Central memory CD8-positive, alpha-beta T cell (primary cell): ENCODE results near the gene SCN7A.
"Not testable (repeated sequence)": the region's sequence is repeated elsewhere in the genome, so short reads cannot be mapped to it uniquely, and the experiment has no call there.

Experiments
- ATAC-seq: fragments of 150-1000 bp; cut with Tn5 transposase; replicated peaks from 2 replicates; pipeline ENCODE4 v1.10.0; 2022; ENCODE audit warnings: mild to moderate bottlenecking, moderate FRiP score, moderate number of reproducible peaks; ENCODE audit not compliant: poor library complexity, severe bottlenecking; ENCODE audit errors: extremely low read depth
- DNase-seq, 2 donors: peaks; one replicate each; pipeline ENCODE4 v3.0.0; 2021; ENCODE audit warnings: low spot score in 2 of 2
- H3K27ac Mint-ChIP-seq: one replicate; pipeline ENCODE4 v1.8.0; 2022; ENCODE audit warnings: low read depth, mild to moderate bottlenecking, moderate library complexity, mixed read lengths
- H3K27me3 Mint-ChIP-seq: one replicate; pipeline ENCODE4 v1.8.0; 2022; ENCODE audit warnings: mixed read lengths
- H3K36me3 Mint-ChIP-seq: one replicate; pipeline ENCODE4 v1.8.0; 2022; ENCODE audit warnings: mild to moderate bottlenecking, moderate library complexity, mixed read lengths; ENCODE audit not compliant: insufficient read depth
- H3K4me1 Mint-ChIP-seq: one replicate; pipeline ENCODE4 v1.8.0; 2022; ENCODE audit warnings: mixed read lengths
- H3K4me3 Mint-ChIP-seq: one replicate; pipeline ENCODE4 v1.8.0; 2022; ENCODE audit warnings: mild to moderate bottlenecking, moderate library complexity, mixed read lengths
- H3K9me3 Mint-ChIP-seq: one replicate; pipeline ENCODE4 v1.8.0; 2022; ENCODE audit warnings: mixed read lengths

SCN7A gene

DNA sequence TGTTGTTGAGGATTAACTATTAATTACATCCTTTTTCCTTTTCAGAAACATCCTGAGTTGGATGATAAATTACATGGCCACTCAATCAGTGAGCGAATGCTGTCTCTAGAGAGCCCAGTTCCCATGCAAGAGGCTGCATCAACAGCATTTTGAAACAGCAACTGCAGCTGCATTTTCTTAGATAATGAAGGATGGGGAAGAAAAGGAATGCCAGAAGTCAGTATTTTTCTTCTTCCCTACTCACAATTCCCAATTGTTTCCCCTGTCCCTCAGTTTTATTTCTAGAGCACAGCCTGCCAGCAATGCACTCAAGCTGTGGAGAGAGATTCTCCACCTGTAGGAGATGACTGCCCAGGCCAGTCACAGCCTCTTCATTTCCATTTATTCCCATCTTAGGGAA lies 6.9 kb downstream of the SCN7A start:
- DNase-seq (no peak), ATAC-seq (no peak)
- Mint-ChIP-seq H3K4me3 (no peak overlapping the region), H3K9me3 (peaks cover 5% of the 10 kb centered on the region), H3K4me1 (no peaks in the 10 kb centered on the region), H3K27ac (no peak overlapping the region), H3K36me3 (no peaks in the 10 kb centered on the region), H3K27me3 (no peaks in the 10 kb centered on the region)

DNA sequence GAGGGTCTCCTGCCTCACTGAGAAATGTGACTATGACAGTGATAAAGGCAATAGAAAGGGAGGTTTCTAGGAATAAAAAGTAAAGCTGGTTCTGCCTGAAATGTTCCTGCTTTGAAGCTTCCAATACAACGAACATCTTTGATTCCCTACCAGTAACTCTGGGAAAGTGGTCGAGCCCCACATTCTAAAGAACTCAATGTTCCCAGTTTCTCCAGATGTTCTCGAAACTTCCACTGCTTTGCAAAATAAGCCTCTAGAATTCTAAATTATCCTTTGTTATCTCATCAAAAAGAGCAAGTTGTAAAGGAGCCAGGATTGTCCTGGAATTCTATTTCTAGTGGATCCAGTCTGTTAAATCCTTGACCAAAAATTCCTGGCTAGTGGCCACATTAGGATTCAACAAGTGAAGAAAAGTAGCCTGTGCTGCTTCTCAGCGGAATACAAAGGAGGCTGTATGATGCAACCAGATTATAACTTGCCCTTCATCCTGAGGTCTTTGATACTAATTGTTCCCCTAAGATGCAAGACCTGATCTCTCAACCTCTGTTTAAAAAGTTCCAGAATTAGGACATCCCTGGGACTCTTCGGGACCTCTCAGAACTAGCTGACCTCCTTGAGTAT lies 8.4 kb downstream of the SCN7A start:
- ATAC-seq = no peak
- Mint-ChIP-seq H3K4me3 (no peak overlapping the region), H3K9me3 (peaks cover 5% of the 10 kb centered on the region), H3K36me3 (no peaks in the 10 kb centered on the region), H3K4me1 (no peaks in the 10 kb centered on the region), H3K27ac (no peak overlapping the region), H3K27me3 (no peaks in the 10 kb centered on the region)
- DNase-seq = no peak

DNA sequence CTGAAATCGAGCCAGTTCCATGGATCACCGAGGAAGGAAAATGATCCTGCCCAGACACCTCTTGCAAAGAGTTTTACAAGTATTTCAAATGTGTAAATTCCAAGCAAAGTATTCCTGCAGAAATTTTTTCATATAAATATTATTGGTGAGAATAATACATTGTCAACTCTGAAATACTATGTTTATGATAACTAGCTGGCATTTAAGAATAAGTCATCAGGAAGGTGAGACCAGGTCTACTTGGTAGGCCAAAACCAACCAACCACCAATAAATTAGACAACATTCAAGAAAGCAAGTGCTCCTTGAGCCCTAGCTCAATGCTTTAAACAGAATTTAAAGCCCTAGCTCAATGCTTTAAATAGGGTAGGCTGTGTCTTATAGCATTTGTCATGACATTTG lies 21.7 kb downstream of the SCN7A start:
- Mint-ChIP-seq H3K27ac (no peak overlapping the region), H3K9me3 (peaks cover 7% of the 10 kb centered on the region), H3K4me1 (no peaks in the 10 kb centered on the region), H3K27me3 (no peaks in the 10 kb centered on the region), H3K4me3 (no peak overlapping the region), H3K36me3 (no peaks in the 10 kb centered on the region)
- DNase-seq = no peak
- ATAC-seq = no peak

DNA sequence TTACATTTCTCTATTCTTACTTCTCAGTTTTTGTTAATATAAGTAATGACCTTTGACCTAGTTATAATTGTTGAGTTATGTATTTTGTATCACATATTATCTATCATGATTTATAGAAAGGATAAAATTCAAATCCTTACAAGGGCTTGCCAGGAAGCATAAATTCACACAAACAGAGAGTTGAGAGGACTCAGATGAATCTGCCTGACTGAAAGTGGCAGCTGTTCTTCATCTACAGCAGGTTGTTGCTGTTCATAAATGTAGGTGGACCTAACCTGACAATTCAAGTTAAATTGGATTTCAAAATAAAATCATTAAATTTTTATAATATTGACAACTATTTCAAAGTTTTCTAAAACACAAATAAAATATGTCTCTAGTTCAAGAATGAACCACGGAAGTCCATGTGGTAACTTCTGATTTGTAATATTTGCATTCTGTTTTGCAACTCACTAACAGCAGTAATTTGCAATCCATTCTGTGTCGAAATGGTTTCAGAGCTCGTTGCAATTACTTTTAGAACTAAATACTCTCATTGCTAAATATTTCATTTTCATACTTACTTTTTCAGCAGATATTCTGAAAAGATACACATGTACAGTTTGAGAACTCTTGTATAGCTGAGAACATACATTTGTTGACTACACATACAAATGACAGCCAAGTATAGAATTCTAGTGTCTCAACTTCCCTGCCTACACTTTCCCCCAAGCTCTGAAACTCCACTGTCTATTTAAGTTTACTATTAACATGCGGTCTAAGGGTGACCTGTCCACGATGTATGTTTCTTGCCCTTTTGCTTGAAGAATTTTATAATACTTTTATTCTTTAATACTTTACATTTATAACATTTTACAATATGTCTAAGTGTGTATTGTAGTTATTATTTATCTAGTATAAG lies 25.7 kb downstream of the SCN7A start:
- no peaks in the 10 kb centered on the region for H3K36me3 Mint-ChIP-seq
- no peak overlapping the region for H3K27ac Mint-ChIP-seq
- H3K4me1 Mint-ChIP-seq = no peaks in the 10 kb centered on the region

DNA sequence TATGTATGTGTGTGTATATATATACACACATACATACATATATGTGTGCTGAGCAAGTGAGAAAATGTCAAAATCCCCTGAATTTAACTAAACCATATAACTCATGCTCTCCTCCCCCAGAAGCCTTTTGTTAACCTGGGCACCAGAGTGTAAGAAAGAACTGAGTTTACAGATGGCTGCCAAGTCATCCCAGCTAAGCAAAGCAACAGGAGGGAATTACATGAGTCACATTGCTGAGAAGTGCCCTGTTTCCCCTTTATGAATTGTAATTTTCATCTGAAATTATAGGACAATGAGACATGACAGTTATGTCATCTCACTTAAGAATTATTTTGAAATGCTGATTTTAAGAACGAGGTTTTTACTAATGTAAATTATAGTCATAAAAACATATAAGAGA lies 29.9 kb downstream of the SCN7A start:
- no peaks in the 10 kb centered on the region for H3K27me3 Mint-ChIP-seq
- H3K9me3 Mint-ChIP-seq = peaks cover 11% of the 10 kb centered on the region
- H3K4me1 Mint-ChIP-seq = no peaks in the 10 kb centered on the region
- H3K4me3 Mint-ChIP-seq = no peak overlapping the region
- H3K36me3 Mint-ChIP-seq = no peaks in the 10 kb centered on the region
- DNase-seq = no peak
- no peak overlapping the region for H3K27ac Mint-ChIP-seq
- no peak for ATAC-seq

More for the DNA sequence above, 25.7 kb downstream of the SCN7A start:
- ATAC-seq (no peak), DNase-seq (no peak)
- Mint-ChIP-seq H3K4me3 (no peak overlapping the region), H3K27me3 (no peaks in the 10 kb centered on the region), H3K9me3 (peaks cover under 1% of the 10 kb centered on the region)

DNA sequence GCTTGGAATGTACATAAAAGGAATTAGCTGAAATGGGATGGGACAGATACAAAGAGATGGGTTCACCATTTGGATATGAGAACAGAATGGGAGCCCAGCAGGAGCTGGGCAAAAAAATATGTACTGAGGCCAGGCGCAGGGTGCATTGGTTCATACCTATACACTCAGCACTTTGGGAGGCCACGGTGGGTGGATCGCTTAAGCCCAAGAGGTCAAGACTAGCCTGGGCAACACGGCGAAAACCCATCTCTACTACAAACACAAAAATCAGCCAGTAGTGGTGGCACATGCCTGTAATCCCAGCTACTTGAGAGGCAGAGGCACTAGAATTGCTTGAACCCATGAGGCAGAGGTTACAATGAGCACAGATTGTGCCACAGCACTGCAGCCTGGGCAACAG lies 30.4 kb downstream of the SCN7A start:
- Mint-ChIP-seq H3K4me1 (no peaks in the 10 kb centered on the region), H3K27ac (no peak overlapping the region), H3K9me3 (peaks cover 11% of the 10 kb centered on the region), H3K4me3 (no peak overlapping the region), H3K36me3 (no peaks in the 10 kb centered on the region), H3K27me3 (no peaks in the 10 kb centered on the region)
- DNase-seq (no peak), ATAC-seq (no peak)

DNA sequence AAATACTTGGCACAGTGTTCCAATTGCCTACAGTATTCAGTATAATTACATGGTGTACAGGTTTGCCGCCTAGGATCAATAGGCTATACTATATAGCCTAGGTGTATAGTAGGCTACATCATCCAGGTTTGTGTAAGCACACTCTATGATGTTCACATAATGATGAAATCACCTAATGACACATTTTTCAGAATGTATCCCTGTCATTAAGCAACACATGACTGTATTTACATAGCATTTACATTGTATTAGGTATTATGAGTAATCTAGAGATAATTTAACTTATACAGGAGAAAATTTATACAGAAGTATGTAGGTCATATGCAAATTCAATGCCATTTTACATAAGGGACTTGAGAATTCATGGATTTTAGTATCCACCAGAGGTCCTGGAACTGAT lies 35.4 kb downstream of the SCN7A start:
- DNase-seq (no peak), ATAC-seq (no peak)
- Mint-ChIP-seq H3K9me3 (peaks cover 11% of the 10 kb centered on the region), H3K4me1 (no peaks in the 10 kb centered on the region), H3K4me3 (no peak overlapping the region), H3K27ac (no peak overlapping the region), H3K36me3 (no peaks in the 10 kb centered on the region), H3K27me3 (no peaks in the 10 kb centered on the region)

DNA sequence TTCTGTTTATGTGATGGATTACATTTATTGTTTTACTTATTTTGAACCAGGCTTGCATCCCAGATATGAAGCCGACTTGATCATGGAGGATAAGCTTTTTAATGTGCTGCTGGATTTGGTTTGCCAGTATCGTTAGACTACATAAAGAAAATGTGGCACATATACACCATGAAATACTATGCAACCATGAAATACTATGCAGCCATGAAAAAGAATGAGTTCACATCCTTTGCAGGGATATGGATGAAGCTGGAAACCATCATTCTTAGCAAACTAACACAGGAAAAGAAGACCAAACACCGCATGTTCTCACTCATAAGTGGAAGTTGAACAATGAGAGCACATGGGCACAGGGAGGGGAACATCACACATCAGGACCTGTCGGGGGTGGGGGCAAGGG lies 38.2 kb downstream of the SCN7A start:
- H3K36me3 Mint-ChIP-seq, H3K27ac Mint-ChIP-seq, H3K4me1 Mint-ChIP-seq, H3K27me3 Mint-ChIP-seq, ATAC-seq, H3K4me3 Mint-ChIP-seq, H3K9me3 Mint-ChIP-seq, DNase-seq: not testable (repeated sequence)

DNA sequence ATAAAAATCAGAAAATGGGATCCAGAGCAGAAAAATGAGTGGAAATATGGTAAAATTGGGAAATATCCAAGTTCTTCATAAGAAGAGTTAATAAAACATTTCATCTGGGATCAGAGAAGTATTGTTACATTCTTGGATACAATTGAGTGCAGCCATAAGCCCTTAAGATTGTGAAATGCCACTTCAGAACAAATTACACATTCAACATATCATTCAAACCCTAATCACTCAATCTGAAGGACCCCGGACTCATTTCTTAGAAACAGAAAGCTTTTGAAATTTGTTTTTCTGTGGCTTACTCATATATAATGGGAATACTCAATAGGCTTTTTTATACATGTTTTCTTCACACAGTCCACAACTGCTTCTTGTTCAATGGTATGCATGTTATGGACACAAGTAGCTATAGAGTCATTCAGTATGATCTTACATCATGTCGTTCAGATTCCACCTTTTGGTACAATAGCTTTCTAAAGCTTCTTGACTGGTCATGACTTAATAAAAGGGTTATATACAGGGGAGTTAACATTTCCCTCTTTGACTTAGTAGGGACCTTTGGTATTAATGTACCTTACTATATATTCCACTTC lies 39.9 kb downstream of the SCN7A start:
- DNase-seq (no peak), ATAC-seq (no peak)
- H3K27ac Mint-ChIP-seq = no peak overlapping the region
- H3K4me3 Mint-ChIP-seq = no peak overlapping the region
- no peaks in the 10 kb centered on the region for H3K27me3 Mint-ChIP-seq
- peaks cover 8% of the 10 kb centered on the region for H3K9me3 Mint-ChIP-seq
- H3K36me3 Mint-ChIP-seq = no peaks in the 10 kb centered on the region
- no peaks in the 10 kb centered on the region for H3K4me1 Mint-ChIP-seq

DNA sequence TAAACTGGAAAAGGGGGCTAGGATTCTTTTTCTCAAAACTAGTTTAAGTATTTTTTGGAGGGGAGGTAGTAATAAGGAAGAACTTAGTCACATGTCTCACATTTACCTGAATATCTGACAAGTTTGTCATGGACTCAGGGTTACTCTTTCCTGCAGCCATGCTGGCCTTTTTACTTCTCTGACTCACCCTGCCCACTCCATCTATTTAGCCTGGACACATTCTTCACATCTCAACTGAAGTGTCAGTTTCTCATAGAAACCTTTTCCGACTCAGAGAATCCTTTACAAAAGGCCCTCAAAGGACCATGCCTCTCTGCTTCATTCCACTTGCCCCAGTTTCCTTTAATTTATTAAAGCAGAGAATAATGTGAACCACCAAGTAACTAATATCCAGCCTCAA lies 42.6 kb downstream of the SCN7A start:
- ATAC-seq (no peak), DNase-seq (no peak)
- peaks cover 12% of the 10 kb centered on the region for H3K9me3 Mint-ChIP-seq
- no peaks in the 10 kb centered on the region for H3K36me3 Mint-ChIP-seq
- no peak overlapping the region for H3K27ac Mint-ChIP-seq
- H3K27me3 Mint-ChIP-seq = no peaks in the 10 kb centered on the region
- no peaks in the 10 kb centered on the region for H3K4me1 Mint-ChIP-seq
- H3K4me3 Mint-ChIP-seq = no peak overlapping the region

DNA sequence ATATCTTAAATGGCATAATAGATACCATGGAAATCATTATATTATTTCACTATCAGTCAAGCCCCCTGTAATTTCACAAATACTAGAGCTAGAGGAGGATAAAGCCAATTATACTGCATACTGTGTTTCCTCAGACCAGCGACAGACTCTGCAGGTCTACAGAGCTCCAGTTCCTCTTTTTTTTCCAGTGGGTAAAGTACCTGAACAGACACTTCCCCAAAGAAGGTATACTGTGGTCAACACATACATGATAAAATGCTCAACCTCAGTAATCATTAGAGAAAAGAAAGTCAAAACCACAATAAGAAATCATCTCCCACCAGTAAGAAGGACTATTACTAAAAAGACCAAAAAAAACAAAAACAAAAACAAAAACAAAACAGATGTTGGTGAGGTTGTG lies 44.6 kb downstream of the SCN7A start:
- Mint-ChIP-seq H3K9me3 (peaks cover 13% of the 10 kb centered on the region), H3K36me3 (no peaks in the 10 kb centered on the region), H3K4me1 (no peaks in the 10 kb centered on the region), H3K4me3 (no peak overlapping the region), H3K27me3 (no peaks in the 10 kb centered on the region), H3K27ac (no peak overlapping the region)
- ATAC-seq (no peak), DNase-seq (no peak)

DNA sequence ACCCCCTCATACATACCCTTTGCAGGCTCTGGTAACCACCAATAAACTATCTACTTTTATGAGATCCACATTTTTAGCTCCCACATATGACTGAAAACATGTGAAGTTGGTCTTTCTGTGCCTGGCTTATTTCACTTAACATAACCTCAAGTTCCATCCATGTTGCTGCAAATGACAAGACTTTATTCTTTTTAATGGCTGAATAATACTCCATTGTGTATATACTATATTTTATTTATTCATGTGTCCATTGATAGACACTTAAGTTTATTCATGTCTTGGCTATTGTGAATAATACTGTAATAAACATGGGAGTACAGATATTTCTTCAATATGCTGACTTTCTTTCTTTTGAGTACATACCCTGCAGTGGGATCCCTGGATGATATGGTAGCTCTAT lies 45.9 kb downstream of the SCN7A start:
- no peak overlapping the region for H3K27ac Mint-ChIP-seq

DNA sequence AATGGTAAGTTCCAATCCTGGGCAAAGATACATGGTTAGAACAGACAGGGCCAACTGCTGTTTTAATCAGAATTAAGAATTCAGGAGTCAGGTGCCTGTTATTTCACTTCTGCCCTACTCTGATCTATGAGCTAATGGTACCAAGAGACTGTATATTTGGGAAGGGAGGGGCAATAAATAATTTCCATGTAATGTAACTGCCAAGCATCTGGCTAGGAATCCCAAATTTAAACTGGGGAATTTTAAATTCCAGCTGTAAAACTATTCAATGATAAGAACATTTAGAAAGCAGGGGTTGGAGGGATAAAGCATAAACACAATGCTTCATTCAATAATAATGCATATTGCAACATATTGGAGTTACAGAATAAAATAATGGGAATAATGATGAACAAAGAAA lies 49.7 kb downstream of the SCN7A start:
- Mint-ChIP-seq H3K27me3 (no peaks in the 10 kb centered on the region), H3K36me3 (no peaks in the 10 kb centered on the region), H3K4me3 (no peak overlapping the region), H3K4me1 (no peaks in the 10 kb centered on the region), H3K27ac (no peak overlapping the region), H3K9me3 (peaks cover 5% of the 10 kb centered on the region)
- DNase-seq (no peak), ATAC-seq (no peak)

More for the DNA sequence above, 45.9 kb downstream of the SCN7A start:
- no peak for DNase-seq
- Mint-ChIP-seq H3K4me1 (no peaks in the 10 kb centered on the region), H3K4me3 (no peak overlapping the region), H3K36me3 (no peaks in the 10 kb centered on the region), H3K9me3 (peaks cover 13% of the 10 kb centered on the region), H3K27me3 (no peaks in the 10 kb centered on the region)
- ATAC-seq = no peak
